Lung (tissue), 13 donors: ENCODE results near the gene ISLR. TPM values are rescaled to one million over a fixed set of nuclear protein-coding genes. Genes with fewer than 3 reads are reported as not detected.

ENCODE experiments used
- ATAC-seq: fragments of 200-7000 bp; cut with Tn5 transposase; one replicate; pipeline ENCODE4 v1.9.1; 2020; ENCODE audit warnings: moderate number of reproducible peaks; ENCODE audit not compliant: insufficient read depth, low FRiP score
- DNase-seq, 3 donors: peaks; one replicate each; pipeline ENCODE4 v3.0.0-alpha.2; 2013 to 2017
- H3K27ac ChIP-seq, 2 donors: one replicate each; pipeline ENCODE4 v1.5.1; 2013; ENCODE audit warnings: mild to moderate bottlenecking in 2 of 2, moderate library complexity in 2 of 2, control low read depth in 1 of 2, inconsistent platforms in 1 of 2, low read depth in 1 of 2, low read length in 1 of 2
- H3K27me3 ChIP-seq, 3 donors: one replicate each; pipeline ENCODE4 v1.5.1; 2013; ENCODE audit warnings: low read length in 2 of 3; ENCODE audit not compliant: control insufficient read depth in 3 of 3, insufficient read depth in 3 of 3
- H3K36me3 ChIP-seq, 4 donors: one replicate each; pipeline ENCODE4 v1.5.1; 2013; ENCODE audit warnings: low read length in 4 of 4, mild to moderate bottlenecking in 1 of 4, moderate library complexity in 1 of 4; ENCODE audit not compliant: control insufficient read depth in 4 of 4, insufficient read depth in 4 of 4
- H3K4me1 ChIP-seq, 5 donors: one replicate each; pipeline ENCODE4 v1.5.1; 2013; ENCODE audit warnings: low read length in 5 of 5, mild to moderate bottlenecking in 2 of 5, moderate library complexity in 1 of 5; ENCODE audit not compliant: control insufficient read depth in 5 of 5, insufficient read depth in 5 of 5
- H3K4me3 ChIP-seq: one replicate; pipeline ENCODE4 v1.5.1; 2013; ENCODE audit warnings: mild to moderate bottlenecking, control low read depth, moderate library complexity
- H3K9ac ChIP-seq, 2 donors: one replicate each; pipeline ENCODE4 v1.5.1; 2013; ENCODE audit warnings: low read length in 2 of 2, control low read depth in 1 of 2; ENCODE audit not compliant: insufficient read depth in 1 of 2
- H3K9me3 ChIP-seq, 4 donors: one replicate each; pipeline ENCODE4 v1.5.1; 2013; ENCODE audit warnings: low read length in 3 of 4, mild to moderate bottlenecking in 1 of 4, moderate library complexity in 1 of 4; ENCODE audit not compliant: control insufficient read depth in 4 of 4, insufficient read depth in 3 of 4
- CTCF ChIP-seq: IDR thresholded peaks from 2 replicates; pipeline ENCODE4 v1.5.1; 2012; ENCODE audit warnings: mild to moderate bottlenecking; ENCODE audit errors: control extremely low read depth, extremely low read depth
- WGBS, 2 donors: extraction: QIAGEN DNeasy Blood & Tissue Kit; methylation state at CpG; one replicate each; pipeline ENCODE4 v1.1.7; 2013; 5-methylcytosine and 5-hydroxymethylcytosine counted together
- polyA plus RNA-seq, 2 donors: library from polyadenylated mRNA; stranded (reverse); fragments of 200-250 nt; gene quantifications; one replicate each; pipeline ENCODE4 v1.2.1, GENCODE V29; 2013
- small RNA-seq: library from RNA; depleted of rRNA; stranded (forward); fragments of <200 nt; gene quantifications from one replicate; pipeline ENCODE3, GENCODE V24; 2014; ENCODE audit warnings: low replicate concordance
- total RNA-seq, 2 donors: library from RNA; depleted of rRNA in 1 of 2; stranded (reverse); fragments of >200 nt in 1 of 2; gene quantifications; one replicate each; pipeline ENCODE4 v1.2.1, GENCODE V29; 2014 to 2021
- donor health status: control.
- donor health status: control.
- donor health status: Bipolar disorder and iron deficiency.
- donor health status: healthy.
- donor health status: DM: yes; HTN: yes; CAD: no.

ISLR gene
- total and polyA plus RNA-seq, 4 donors = 2.8 to 30.4 (median 14.2) TPM

GRCh38 chr15:74225928-74226327, 52.4 kb downstream of the ISLR start:
- ATAC-seq (no peak), DNase-seq (no peak)
- no peak overlapping the region for H3K9ac ChIP-seq
- no peaks in the 10 kb centered on the region for H3K9me3 ChIP-seq
- WGBS, 2 donors = 63 to 69% methylated on average over 5 of the region's 5 CpGs
- H3K36me3 ChIP-seq = no peaks in the 10 kb centered on the region
- no peak overlapping the region for H3K27ac ChIP-seq
- TF ChIP-seq CTCF = no peak
- H3K27me3 ChIP-seq = no peaks in the 10 kb centered on the region
- H3K4me1 ChIP-seq = peaks cover 0 to 41% (median 10%) of the 10 kb centered on the region in 5 donors
- H3K4me3 ChIP-seq = no peak overlapping the region

Small RNAs within 50 kb of the gene (small RNA-seq; reads per million reads assigned to genes)
- gene RF00017 = not detected

Other genes with a start within 250 kb of the ISLR start
- 10 to 100 TPM; 13.1 to 25.3 TPM for gene LOXL1, start 247.2 kb upstream of the ISLR start, total RNA-seq
- gene LOXL1, start 247.2 kb upstream of the ISLR start, polyA plus RNA-seq = 10 to 100 TPM in 1 of 2 donors, 1 to 10 TPM in 1; 9.4 to 15.5 TPM
- gene STOML1, start 181.4 kb upstream of the ISLR start, total RNA-seq = 10 to 100 TPM; 10.3 to 30.5 TPM
- 10 to 100 TPM; 23.4 to 35.4 TPM for gene STOML1, start 181.4 kb upstream of the ISLR start, polyA plus RNA-seq
- 10 to 100 TPM; 77.5 to 80.5 TPM for gene PML, start 179.0 kb upstream of the ISLR start, total RNA-seq
- gene PML, start 179.0 kb upstream of the ISLR start, polyA plus RNA-seq = 10 to 100 TPM; 33.9 to 44.2 TPM
- gene GOLGA6A, start 91.2 kb upstream of the ISLR start, total RNA-seq = under 1 TPM in 1 of 2 donors, not detected in 1; 0.14 TPM
- under 1 TPM in 1 of 2 donors, not detected in 1; 0.03 TPM for gene GOLGA6A, start 91.2 kb upstream of the ISLR start, polyA plus RNA-seq
- gene ISLR2, start 43.1 kb upstream of the ISLR start, total RNA-seq = 10 to 100 TPM in 1 of 2 donors, under 1 TPM in 1; 0.31 to 10.2 TPM
- under 1 TPM; 0.31 to 0.51 TPM for gene ISLR2, start 43.1 kb upstream of the ISLR start, polyA plus RNA-seq
- 1 to 10 TPM in 1 of 2 donors, under 1 TPM in 1; 0.40 to 2.6 TPM for gene STRA6, start 29.1 kb downstream of the ISLR start, total RNA-seq
- 1 to 10 TPM in 1 of 2 donors, under 1 TPM in 1; 0.49 to 1.1 TPM for gene STRA6, start 29.1 kb downstream of the ISLR start, polyA plus RNA-seq
- 10 to 100 TPM in 1 of 2 donors, 1 to 10 TPM in 1; 6.2 to 12.1 TPM for gene CCDC33, start 62.6 kb downstream of the ISLR start, total RNA-seq
- gene CCDC33, start 62.6 kb downstream of the ISLR start, polyA plus RNA-seq = 10 to 100 TPM in 1 of 2 donors, 1 to 10 TPM in 1; 4.3 to 14.1 TPM
- under 1 TPM; 0.74 to 0.97 TPM for gene CYP11A1, start 193.9 kb downstream of the ISLR start, total RNA-seq
- under 1 TPM; 0.15 to 0.65 TPM for gene CYP11A1, start 193.9 kb downstream of the ISLR start, polyA plus RNA-seq